HCT116 (cell line): ENCODE data around the gene EIF5AL1. TPM values are rescaled to one million over a fixed set of nuclear protein-coding genes. Genes with fewer than 3 reads are reported as not detected.

ENCODE experiments used
- ATAC-seq: fragments of 200-7000 bp; cut with Tn5 transposase; 2 replicates; pipeline ENCODE4 v1.9.1; 2020; ENCODE audit warnings: mild to moderate bottlenecking, moderate library complexity
- BruUV-seq: library from RNA; stranded (reverse); fragments of 400-500 nt; replicated peaks from 2 replicates; lab custom pipeline; 2021; lab: Mats Ljungman, UMichigan
- CTCF ChIA-PET: fragments of 300-600 bp; sonication (Branson Sonifier 250); formaldehyde crosslinking; loops from one replicate; lab custom pipeline; 2021; ENCODE audit warnings: antibody characterized with exemption; lab: Charles Lee
- POLR2A ChIA-PET: fragments of 300-600, 350-600 bp; sonication (Branson Sonifier 250); formaldehyde crosslinking; loops from one replicate; lab custom pipeline; 2021; ENCODE audit warnings: antibody characterized with exemption; lab: Charles Lee
- RAD21 ChIA-PET, 2 experiments: fragments of 300-600 bp; sonication (Branson Sonifier 250); formaldehyde crosslinking; loops; one replicate each; lab custom pipeline; 2023; ENCODE audit warnings: low total read pairs in 2 of 2; ENCODE audit not compliant: uncharacterized antibody in 2 of 2, unreplicated experiment in 2 of 2, low non-redundant PET in 1 of 2; lab: Charles Lee
- DNase-seq: peaks from one replicate; pipeline ENCODE4 v3.0.0-alpha.2; 2010; ENCODE audit warnings: low read depth, low spot score
- H2AFZ ChIP-seq: fragments of 200-600 bp; shearing (Covaris generic), sonication (generic); 2 replicates; pipeline ENCODE4 v1.6.1; 2017; ENCODE audit warnings: low read depth, mixed run types, mixed read lengths, antibody characterized with exemption, low read length; ENCODE audit not compliant: poor library complexity, severe bottlenecking
- H3K27ac ChIP-seq: 2 replicates; pipeline ENCODE4 v1.5.1; 2012; ENCODE audit warnings: low read depth, low read length
- H3K27me3 ChIP-seq: fragments of 200-600 bp; sonication (generic); 2 replicates; pipeline ENCODE4 v1.6.1; 2016; ENCODE audit warnings: mixed run types, low read length, mixed read lengths; ENCODE audit not compliant: insufficient read depth
- H3K36me3 ChIP-seq, 2 experiments: fragments of 200-500 bp in 1 of 2; fragments of 200-600 bp in 1 of 2; sonication (Bioruptor generic) in 1 of 2; sonication (generic) in 1 of 2; 2 replicates each; pipeline versions ENCODE4 v1.5.1 to v1.6.1; 2014 to 2016; ENCODE audit warnings: low read length in 2 of 2, inconsistent platforms in 1 of 2, mixed read lengths in 1 of 2, mixed run types in 1 of 2; ENCODE audit not compliant: insufficient read depth in 2 of 2, control insufficient read depth in 1 of 2
- H3K4me1 ChIP-seq, 2 experiments: fragments of 200-600 bp in 1 of 2; sonication (generic) in 1 of 2; 2 replicates each; pipeline versions ENCODE4 v1.5.1 to v1.6.1; 2012 to 2017; ENCODE audit warnings: low read length in 2 of 2, inconsistent platforms in 1 of 2, mild to moderate bottlenecking in 1 of 2, mixed read lengths in 1 of 2, mixed run types in 1 of 2, moderate library complexity in 1 of 2; ENCODE audit not compliant: insufficient read depth in 2 of 2, control insufficient read depth in 1 of 2
- H3K4me2 ChIP-seq: fragments of 200-600 bp; sonication (generic); 2 replicates; pipeline ENCODE4 v1.6.1; 2017; ENCODE audit warnings: mixed run types, low read length, mixed read lengths
- H3K4me3 ChIP-seq, 2 experiments: fragments of 200-600 bp in 1 of 2; sonication (generic) in 1 of 2; replicated peaks in 1 of 2; 2 replicates each; pipeline ENCODE4 v1.5.1; 2011 to 2016; ENCODE audit warnings: low read length in 2 of 2, control low read depth in 1 of 2, low read depth in 1 of 2, mild to moderate bottlenecking in 1 of 2, mixed read lengths in 1 of 2, mixed run types in 1 of 2
- H3K79me2 ChIP-seq: fragments of 200-600 bp; sonication (generic); 2 replicates; pipeline ENCODE4 v1.6.1; 2017; ENCODE audit warnings: mild to moderate bottlenecking, mixed run types, low read length, moderate library complexity, mixed read lengths; ENCODE audit not compliant: insufficient read depth
- H3K9ac ChIP-seq: fragments of 200-600 bp; sonication (generic); 2 replicates; pipeline ENCODE4 v1.6.1; 2016; ENCODE audit warnings: low read length, mixed read lengths
- H3K9me2 ChIP-seq: fragments of 200-600 bp; sonication (generic), shearing (Covaris generic); 2 replicates; pipeline ENCODE4 v1.6.1; 2017; ENCODE audit warnings: mixed run types, mild to moderate bottlenecking, moderate library complexity; ENCODE audit not compliant: insufficient read depth
- H3K9me3 ChIP-seq, 2 experiments: fragments of 200-500 bp in 1 of 2; fragments of 200-600 bp in 1 of 2; sonication (Bioruptor generic) in 1 of 2; sonication (generic) in 1 of 2; 2 replicates each; pipeline ENCODE4 v1.6.1; 2014 to 2017; ENCODE audit warnings: low read length in 2 of 2, mixed read lengths in 2 of 2, inconsistent platforms in 1 of 2, low read depth in 1 of 2, mild to moderate bottlenecking in 1 of 2, mixed run types in 1 of 2, moderate library complexity in 1 of 2; ENCODE audit not compliant: control insufficient read depth in 1 of 2, insufficient read depth in 1 of 2
- H4K20me1 ChIP-seq: fragments of 200-600 bp; sonication (generic), shearing (Covaris generic); 2 replicates; pipeline ENCODE4 v1.6.1; 2017; ENCODE audit warnings: mixed run types, mild to moderate bottlenecking, moderate library complexity; ENCODE audit not compliant: insufficient read depth
- CEBPB ChIP-seq: IDR thresholded peaks from 2 replicates; pipeline ENCODE4 v1.6.1; 2012; ENCODE audit warnings: low read depth
- EGR1 ChIP-seq: IDR thresholded peaks from 2 replicates; pipeline ENCODE4 v1.6.1; 2012; ENCODE audit warnings: low read depth
- EZH2 ChIP-seq: fragments of 200-600 bp; sonication (generic); IDR thresholded peaks from 2 replicates; pipeline ENCODE4 v1.6.1; 2017; ENCODE audit warnings: antibody characterized with exemption, mixed run types
- EZH2phosphoT487 ChIP-seq: fragments of 200-600 bp; IDR thresholded peaks from 2 replicates; pipeline ENCODE4 v1.6.1; 2018; ENCODE audit warnings: antibody characterized with exemption, borderline replicate concordance
- FOSL1 ChIP-seq: IDR thresholded peaks from 2 replicates; pipeline ENCODE4 v1.6.1; 2012; ENCODE audit warnings: low read depth
- POLR2A ChIP-seq: IDR thresholded peaks from 2 replicates; pipeline ENCODE4 v1.7.0; 2011; ENCODE audit warnings: borderline replicate concordance; ENCODE audit not compliant: insufficient read depth, insufficient read length; ENCODE audit errors: extremely low read depth
- RAD21 ChIP-seq: IDR thresholded peaks from 2 replicates; pipeline ENCODE4 v1.6.1; 2012; ENCODE audit warnings: low read depth, mild to moderate bottlenecking
- SIN3A ChIP-seq: IDR thresholded peaks from 2 replicates; pipeline ENCODE4 v1.6.1; 2012; ENCODE audit warnings: low read depth
- SRF ChIP-seq: IDR thresholded peaks from 2 replicates; pipeline ENCODE4 v1.6.1; 2012; ENCODE audit warnings: low read depth
- TCF7L2 ChIP-seq: IDR thresholded peaks from 2 replicates; pipeline ENCODE4 v1.7.0; 2011; ENCODE audit warnings: borderline replicate concordance, inconsistent platforms; ENCODE audit not compliant: insufficient read depth, insufficient read length; ENCODE audit errors: extremely low read depth
- YY1 ChIP-seq: IDR thresholded peaks from 2 replicates; pipeline ENCODE4 v1.6.1; 2011; ENCODE audit warnings: low read length, low read depth, moderate library complexity, mild to moderate bottlenecking; ENCODE audit not compliant: insufficient replicate concordance; ENCODE audit errors: extremely low read depth
- ZBTB33 ChIP-seq: IDR thresholded peaks from 2 replicates; pipeline ENCODE4 v1.6.1; 2011; ENCODE audit warnings: mild to moderate bottlenecking, low read length, moderate library complexity; ENCODE audit not compliant: insufficient replicate concordance; ENCODE audit errors: extremely low read depth
- ZFX ChIP-seq: fragments of 450-650 bp; IDR thresholded peaks from 2 replicates; pipeline ENCODE4 v1.6.1; 2017
- intact Hi-C: fragments of 100-400 bp; cut with micrococcal nuclease; formaldehyde crosslinking; loops from 2 replicates; pipeline ENCODE4 v1.10.0; 2022
- total RNA-seq: library from RNA; stranded (reverse); gene quantifications from one replicate; pipeline ENCODE4 v1.2.1, GENCODE V29; 2021; ENCODE audit not compliant: unreplicated experiment
- TF ChIP-seq, protein P1 (sequence below): IDR thresholded peaks from 2 replicates; pipeline ENCODE4 v1.6.1; 2012
- TF ChIP-seq, protein P2 (sequence below), 3 experiments: fragments of 200-600 bp in 1 of 3; sonication (generic) in 1 of 3; IDR thresholded peaks in 2 of 3; conservative IDR thresholded peaks in 1 of 3; 2 replicates each; pipeline ENCODE4 v1.5.1; 2012 to 2017; ENCODE audit warnings: low read depth in 2 of 3, low read length in 2 of 3, antibody characterized with exemption in 1 of 3, borderline replicate concordance in 1 of 3, control low read depth in 1 of 3, mild to moderate bottlenecking in 1 of 3, mixed read lengths in 1 of 3, mixed run types in 1 of 3, moderate library complexity in 1 of 3; ENCODE audit not compliant: insufficient read depth in 1 of 3

The EIF5AL1 gene
- total RNA-seq, 1 experiment from 2014 or later, result 5.6 TPM

GRCh38 chr10:79484476-79484875 lies 27.9 kb upstream of the EIF5AL1 start:
- Histone ChIP-seq H3K79me2 (no peaks in the 10 kb centered on the region), H3K4me1 (peaks cover 15 to 25% of the 10 kb centered on the region in 2 experiments), H3K27me3 (no peaks in the 10 kb centered on the region), H3K9ac (no peak overlapping the region), H3K4me2 (no peak overlapping the region), H3K36me3 (no peaks in the 10 kb centered on the region), H3K27ac (no peak overlapping the region), H3K4me3 (no peak overlapping the region), H2AFZ (no peak overlapping the region), H3K9me3 (no peaks in the 10 kb centered on the region), H4K20me1 (no peaks in the 10 kb centered on the region), H3K9me2 (no peaks in the 10 kb centered on the region)
- ATAC-seq, result no peak
- intact Hi-C loops, result no loop called here
- DNase-seq, result no peak
- RAD21 ChIA-PET, result no interaction called here
- POLR2A ChIA-PET, result no interaction called here
- CTCF ChIA-PET, result interaction anchor here (1.9 kb wide), 1 partner anchor 17 kb away, joined by 5 read pairs; no protein-coding TSS in a partner anchor
- no TSS peak for BruUV-seq
- TF ChIP-seq, protein P1, sequence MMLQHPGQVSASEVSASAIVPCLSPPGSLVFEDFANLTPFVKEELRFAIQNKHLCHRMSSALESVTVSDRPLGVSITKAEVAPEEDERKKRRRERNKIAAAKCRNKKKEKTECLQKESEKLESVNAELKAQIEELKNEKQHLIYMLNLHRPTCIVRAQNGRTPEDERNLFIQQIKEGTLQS, result no peak
- no peak for TF ChIP-seq SIN3A
- TF ChIP-seq SRF, result no peak
- TF ChIP-seq RAD21, result no peak
- no peak for TF ChIP-seq EZH2phosphoT487
- no peak for TF ChIP-seq EGR1
- TF ChIP-seq ZBTB33, result no peak
- TF ChIP-seq FOSL1, result no peak
- TF ChIP-seq EZH2, result no peak
- TF ChIP-seq ZFX, result no peak
- TF ChIP-seq YY1, result no peak
- TF ChIP-seq POLR2A, result no peak
- TF ChIP-seq TCF7L2, result no peak
- no peak for TF ChIP-seq CEBPB
- TF ChIP-seq, protein P2, sequence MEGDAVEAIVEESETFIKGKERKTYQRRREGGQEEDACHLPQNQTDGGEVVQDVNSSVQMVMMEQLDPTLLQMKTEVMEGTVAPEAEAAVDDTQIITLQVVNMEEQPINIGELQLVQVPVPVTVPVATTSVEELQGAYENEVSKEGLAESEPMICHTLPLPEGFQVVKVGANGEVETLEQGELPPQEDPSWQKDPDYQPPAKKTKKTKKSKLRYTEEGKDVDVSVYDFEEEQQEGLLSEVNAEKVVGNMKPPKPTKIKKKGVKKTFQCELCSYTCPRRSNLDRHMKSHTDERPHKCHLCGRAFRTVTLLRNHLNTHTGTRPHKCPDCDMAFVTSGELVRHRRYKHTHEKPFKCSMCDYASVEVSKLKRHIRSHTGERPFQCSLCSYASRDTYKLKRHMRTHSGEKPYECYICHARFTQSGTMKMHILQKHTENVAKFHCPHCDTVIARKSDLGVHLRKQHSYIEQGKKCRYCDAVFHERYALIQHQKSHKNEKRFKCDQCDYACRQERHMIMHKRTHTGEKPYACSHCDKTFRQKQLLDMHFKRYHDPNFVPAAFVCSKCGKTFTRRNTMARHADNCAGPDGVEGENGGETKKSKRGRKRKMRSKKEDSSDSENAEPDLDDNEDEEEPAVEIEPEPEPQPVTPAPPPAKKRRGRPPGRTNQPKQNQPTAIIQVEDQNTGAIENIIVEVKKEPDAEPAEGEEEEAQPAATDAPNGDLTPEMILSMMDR (IDR thresholded peaks at IDR 0.05 in 2 of 3, conservative IDR thresholded peaks at IDR 0.05 in 1 of 3; ENCODE audit: borderline replicate concordance in 1 of 3, insufficient read depth in 1 of 3, low read depth in 2 of 3, low read length in 2 of 3), result no peak
